GM18508 (cell line): ENCODE data around the gene SLC6A18.
"Not testable (repeated sequence)": the region's sequence is repeated elsewhere in the genome, so short reads cannot be mapped to it uniquely, and the experiment has no call there.

ENCODE experiments used
- ATAC-seq: cut with Tn5 transposase; IDR thresholded peaks from one replicate; pipeline ENCODE4 v1.9.1; 2021; ENCODE audit warnings: moderate number of reproducible peaks; ENCODE audit not compliant: insufficient read depth, unreplicated experiment

Gene SLC6A18

DNA sequence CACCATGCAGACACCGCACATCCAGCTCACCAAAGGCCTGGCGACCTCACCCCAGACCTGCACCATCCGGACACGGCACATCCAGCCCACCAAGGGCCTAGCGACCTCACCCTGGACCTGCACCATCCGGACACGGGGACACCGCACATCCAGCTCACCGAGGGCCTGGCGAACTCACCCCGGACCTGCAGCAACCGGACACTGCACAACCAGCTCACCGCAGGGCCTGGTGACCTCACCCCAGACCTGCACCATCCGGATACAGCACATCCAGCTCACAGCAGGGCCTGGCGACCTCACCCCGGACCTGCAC, 58.5 kb downstream of the SLC6A18 start:
- not testable (repeated sequence) for ATAC-seq

DNA sequence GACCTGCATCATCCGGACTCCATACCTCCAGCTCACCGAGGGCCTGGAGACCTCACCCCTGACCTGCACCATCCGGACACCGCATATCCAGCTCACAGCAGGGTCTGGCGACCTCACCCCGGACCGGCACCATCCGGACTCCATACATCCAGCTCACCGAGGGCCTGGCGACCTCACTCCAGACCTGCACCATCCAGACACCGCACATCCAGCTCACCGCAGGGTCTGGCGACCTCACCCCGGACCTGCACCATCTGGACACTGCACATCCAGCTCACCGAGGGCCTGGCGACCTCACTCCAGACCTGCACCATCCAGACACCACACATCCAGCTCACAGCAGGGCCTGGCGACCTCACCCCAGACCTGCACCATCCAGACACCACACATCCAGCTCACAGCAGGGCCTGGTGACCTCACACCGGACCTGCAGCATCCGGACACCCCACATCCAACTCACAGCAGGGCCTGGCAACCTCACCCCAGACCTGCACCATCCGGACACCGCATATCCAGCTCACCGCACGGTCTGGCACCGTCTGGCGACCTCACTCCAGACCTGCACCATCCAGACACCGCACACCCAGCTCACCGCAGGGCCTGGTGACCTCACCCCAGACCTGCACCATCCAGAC, 59.3 kb downstream of the SLC6A18 start:
- not testable (repeated sequence) for ATAC-seq

DNA sequence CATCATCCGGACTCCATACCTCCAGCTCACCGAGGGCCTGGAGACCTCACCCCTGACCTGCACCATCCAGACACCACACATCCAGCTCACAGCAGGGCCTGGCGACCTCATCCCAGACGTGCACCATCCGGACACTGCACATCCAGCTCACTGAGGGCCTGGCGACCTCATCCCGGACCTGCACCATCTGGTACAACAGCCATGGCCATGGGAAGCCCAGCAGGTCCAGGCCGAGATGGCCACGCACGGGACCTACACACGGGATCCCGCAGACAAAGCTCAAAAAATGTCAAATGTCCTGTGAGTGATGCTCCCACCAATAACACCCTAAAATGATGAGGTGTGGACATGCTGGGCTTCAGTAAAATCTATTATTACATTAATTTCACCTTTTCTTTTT, 60.0 kb downstream of the SLC6A18 start:
- ATAC-seq = no peak

DNA sequence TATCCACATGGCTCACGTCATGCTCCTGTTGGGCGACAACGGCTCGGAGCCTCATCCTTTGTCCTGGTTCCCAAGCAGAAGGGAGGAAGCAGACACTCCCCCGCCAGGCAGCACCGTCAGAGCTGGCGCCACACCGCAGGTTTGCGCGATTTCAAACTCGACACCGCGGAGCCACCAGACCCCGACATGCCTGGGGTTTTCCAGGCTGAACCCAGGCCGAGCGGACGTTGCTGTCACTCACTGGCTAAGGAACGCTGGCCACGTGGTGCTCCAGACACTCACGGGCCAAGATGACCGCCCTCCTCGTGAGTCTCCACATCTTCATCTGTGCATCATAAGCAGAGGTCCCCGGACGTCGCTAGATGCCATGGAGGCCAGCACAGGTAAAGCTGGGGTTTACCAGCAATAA, 60.7 kb downstream of the SLC6A18 start:
- no peak for ATAC-seq

DNA sequence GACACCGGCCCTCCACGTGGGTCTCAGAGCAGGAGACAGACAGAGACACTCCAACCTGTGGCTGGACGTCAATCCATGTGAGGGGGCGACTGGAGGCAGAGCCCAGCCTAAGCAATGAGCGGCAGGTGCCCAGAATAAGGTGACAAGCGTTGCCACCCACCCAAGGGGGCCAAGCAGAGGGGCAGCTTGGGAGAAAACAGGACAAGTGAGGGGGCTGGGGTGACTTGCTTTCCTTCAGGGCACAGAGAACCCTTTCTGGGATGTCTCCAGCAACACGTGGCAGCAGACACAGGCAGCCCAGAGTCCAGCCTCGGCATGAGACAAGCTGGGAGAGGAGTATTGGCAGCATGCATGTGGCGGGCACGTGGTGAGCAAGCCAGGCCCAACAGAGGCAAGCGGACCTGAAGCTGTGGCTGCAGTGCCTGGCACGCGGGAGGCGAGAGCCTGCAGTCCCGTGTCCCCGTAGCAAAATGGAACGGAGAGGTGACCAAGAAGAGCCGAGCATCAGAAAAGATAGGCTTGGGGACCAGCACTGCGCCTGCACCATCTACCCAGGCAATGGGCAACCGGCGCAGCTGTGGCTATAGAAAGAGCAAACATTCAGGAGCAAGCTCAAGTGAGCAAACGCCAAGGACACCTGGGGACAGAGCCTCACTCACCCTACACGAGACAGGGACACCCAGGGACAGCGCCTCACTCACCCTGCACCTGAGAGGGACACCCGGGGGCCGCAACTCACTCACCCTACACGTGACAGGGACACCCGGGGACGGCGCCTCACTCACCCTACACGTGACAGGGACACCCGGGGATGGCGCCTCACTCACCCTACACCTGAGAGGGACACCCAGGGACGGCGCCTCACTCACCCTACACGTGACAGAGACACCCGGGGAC, 63.5 kb downstream of the SLC6A18 start:
- no peak for ATAC-seq

DNA sequence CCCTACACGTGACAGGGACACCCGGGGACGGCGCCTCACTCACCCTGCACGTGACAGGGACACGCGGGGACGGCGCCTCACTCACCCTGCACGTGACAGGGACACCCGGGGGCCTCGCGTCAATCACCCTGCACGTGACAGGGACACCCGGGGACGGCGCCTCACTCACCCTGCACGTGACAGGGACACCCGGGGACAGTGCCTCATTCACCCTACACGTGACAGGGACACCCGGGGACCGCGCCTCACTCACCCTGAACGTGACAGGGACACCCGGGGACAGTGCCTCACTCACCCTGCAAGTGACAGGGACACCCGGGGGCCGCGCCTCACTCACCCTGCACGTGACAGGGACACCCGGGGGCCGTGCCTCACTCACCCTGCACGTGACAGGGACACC, 64.4 kb downstream of the SLC6A18 start:
- not testable (repeated sequence) for ATAC-seq

DNA sequence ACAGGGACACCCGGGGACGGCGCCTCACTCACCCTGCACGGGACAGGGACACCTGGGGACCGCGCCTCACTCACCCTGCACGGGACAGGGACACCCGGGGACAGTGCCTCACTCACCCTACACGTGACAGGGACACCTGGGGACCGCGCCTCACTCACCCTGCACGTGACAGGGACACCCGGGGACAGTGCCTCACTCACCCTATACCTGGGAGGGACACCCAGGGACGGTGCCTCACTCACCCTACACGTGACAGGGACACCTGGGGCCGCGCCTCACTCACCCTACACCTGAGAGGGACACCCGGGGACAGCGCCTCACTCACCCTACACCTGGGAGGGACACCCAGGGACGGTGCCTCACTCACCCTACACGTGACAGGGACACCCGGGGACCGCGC, 65.8 kb downstream of the SLC6A18 start:
- not testable (repeated sequence) for ATAC-seq

DNA sequence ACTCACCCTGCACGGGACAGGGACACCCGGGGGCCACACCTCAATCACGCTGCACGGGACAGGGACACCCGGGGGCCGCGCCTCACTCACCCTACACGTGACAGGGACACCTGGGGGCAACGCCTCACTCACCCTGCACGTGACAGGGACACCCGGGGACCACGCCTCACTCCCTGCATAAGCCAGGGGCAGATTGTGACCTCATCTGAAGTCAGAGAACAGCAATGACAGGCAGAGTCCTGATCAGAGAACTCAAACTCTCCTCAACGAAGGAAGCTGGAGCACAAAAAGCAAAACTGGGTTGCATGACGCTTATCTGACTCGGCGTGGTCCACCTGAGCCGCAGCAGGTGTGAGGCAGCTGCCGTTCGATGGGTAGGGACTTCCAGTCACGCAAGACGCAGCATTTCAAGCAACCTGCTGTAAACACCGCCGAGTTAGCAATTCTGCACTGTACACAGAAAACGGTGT, 66.5 kb downstream of the SLC6A18 start:
- no peak for ATAC-seq

DNA sequence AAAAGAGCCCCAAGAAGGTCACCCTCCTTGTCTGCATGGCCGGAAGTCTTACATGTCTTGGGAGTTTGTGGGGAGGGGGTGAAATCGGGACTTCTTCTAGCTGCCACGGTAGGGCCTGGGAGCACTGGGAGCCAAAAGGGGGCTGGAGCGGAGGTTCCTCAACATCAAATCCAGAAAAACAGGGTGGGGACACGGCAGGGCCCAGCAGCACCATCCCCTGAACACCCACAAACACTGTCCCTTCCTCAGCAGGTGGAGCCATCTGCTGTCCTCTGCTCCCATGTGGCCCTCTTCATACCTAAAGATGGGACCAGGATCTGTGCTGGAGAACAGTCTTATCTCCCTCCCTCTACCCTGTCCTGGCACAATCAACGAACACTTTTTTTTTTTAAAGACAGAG, 67.0 kb downstream of the SLC6A18 start:
- no peak for ATAC-seq

DNA sequence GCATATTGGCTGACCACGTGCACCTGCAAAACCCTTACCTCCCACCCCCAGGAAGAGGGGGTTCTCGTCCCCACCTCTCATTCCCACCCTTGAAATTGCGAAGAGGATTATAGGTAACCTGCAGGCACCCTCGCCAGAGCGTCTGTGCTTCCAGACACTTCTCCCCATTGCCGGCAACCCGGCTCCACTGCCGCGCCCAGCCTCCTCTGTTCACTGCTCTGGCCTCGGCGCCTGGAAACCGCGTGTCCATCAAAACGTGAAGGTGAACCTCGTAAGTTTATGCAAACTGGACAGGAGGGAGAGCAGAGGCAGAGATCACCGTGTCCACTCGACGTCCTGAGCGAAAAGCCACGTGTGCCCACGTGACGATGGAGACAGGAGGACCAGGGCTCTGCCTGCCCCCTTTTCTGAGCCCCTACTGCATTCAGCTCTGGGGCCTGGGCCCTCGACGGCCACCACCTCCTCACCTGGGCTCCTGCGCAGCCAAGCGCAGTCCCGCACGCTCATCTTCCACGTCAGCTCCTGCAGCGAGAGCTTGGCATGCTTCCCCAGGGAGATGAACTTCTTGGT, 67.8 kb downstream of the SLC6A18 start:
- no peak for ATAC-seq

DNA sequence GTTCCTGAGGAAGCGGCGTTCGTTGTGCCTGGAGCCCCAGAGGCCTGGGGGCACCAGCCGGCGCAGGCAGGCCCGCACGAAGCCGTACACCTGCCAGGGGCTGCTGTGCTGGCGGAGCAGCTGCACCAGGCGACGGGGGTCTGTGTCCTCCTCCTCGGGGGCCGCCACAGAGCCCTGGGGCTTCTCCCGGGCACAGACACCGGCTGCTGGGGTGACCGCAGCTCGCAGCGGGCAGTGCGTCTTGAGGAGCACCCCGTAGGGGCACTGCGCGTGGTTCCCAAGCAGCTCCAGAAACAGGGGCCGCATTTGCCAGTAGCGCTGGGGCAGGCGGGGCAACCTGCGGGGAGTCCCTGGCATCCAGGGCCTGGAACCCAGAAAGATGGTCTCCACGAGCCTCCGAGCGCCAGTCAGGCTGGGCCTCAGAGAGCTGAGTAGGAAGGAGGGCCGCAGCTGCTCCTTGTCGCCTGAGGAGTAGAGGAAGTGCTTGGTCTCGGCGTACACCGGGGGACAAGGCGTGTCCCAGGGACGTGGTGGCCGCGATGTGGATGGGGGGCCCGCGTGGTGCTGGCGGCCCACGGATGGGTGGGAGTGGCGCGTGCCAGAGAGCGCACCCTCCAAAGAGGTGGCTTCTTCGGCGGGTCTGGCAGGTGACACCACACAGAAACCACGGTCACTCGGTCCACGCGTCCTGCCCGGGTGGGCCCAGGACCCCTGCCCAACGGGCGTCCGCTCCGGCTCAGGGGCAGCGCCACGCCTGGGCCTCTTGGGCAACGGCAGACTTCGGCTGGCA, 68.4 kb downstream of the SLC6A18 start:
- no peak for ATAC-seq

DNA sequence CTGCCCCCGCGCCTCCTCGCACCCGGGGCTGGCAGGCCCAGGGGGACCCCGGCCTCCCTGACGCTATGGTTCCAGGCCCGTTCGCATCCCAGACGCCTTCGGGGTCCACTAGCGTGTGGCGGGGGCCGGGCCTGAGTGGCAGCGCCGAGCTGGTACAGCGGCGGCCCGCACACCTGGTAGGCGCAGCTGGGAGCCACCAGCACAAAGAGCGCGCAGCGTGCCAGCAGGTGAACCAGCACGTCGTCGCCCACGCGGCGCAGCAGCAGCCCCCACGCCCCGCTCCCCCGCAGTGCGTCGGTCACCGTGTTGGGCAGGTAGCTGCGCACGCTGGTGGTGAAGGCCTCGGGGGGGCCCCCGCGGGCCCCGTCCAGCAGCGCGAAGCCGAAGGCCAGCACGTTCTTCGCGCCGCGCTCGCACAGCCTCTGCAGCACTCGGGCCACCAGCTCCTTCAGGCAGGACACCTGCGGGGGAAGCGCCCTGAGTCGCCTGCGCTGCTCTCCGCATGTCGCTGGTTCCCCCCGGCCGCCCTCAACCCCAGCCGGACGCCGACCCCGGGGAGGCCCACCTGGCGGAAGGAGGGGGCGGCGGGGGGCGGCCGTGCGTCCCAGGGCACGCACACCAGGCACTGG, 69.1 kb downstream of the SLC6A18 start:
- ATAC-seq = no peak

DNA sequence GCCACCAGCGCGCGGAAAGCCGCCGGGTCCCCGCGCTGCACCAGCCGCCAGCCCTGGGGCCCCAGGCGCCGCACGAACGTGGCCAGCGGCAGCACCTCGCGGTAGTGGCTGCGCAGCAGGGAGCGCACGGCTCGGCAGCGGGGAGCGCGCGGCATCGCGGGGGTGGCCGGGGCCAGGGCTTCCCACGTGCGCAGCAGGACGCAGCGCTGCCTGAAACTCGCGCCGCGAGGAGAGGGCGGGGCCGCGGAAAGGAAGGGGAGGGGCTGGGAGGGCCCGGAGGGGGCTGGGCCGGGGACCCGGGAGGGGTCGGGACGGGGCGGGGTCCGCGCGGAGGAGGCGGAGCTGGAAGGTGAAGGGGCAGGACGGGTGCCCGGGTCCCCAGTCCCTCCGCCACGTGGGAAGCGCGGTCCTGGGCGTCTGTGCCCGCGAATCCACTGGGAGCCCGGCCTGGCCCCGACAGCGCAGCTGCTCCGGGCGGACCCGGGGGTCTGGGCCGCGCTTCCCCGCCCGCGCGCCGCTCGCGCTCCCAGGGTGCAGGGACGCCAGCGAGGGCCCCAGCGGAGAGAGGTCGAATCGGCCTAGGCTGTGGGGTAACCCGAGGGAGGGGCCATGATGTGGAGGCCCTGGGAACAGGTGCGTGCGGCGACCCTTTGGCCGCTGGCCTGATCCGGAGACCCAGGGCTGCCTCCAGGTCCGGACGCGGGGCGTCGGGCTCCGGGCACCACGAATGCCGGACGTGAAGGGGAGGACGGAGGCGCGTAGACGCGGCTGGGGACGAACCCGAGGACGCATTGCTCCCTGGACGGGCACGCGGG, 69.9 kb downstream of the SLC6A18 start, which contains the start of gene TERT:
TSS of gene TERT (minus strand) at position 234 of the 815 bp plus-strand sequence. CDS start at position 155, 79 bp downstream.
- ATAC-seq = no peak

DNA sequence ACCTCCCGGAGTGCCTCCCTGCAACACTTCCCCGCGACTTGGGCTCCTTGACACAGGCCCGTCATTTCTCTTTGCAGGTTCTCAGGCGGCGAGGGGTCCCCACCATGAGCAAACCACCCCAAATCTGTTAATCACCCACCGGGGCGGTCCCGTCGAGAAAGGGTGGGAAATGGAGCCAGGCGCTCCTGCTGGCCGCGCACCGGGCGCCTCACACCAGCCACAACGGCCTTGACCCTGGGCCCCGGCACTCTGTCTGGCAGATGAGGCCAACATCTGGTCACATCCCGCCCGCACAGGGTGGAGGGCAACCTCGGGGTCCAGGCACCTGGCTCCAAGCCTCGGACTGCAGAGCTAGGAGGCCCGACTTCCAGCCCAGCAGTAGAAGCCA, 70.5 kb downstream of the SLC6A18 start:
- no peak for ATAC-seq
